ENCODE data around the gene APOL2.

Gene APOL2

GRCh38 chr22:36196254-36197064 lies 42.9 kb downstream of the APOL2 start:
- Histone ChIP-seq H3K9ac (no peak overlapping the region), H3K9me3 (ENCODE audit: control insufficient read depth, low read length) (no peaks in the 10 kb centered on the region), H3K4me1 (no peaks in the 10 kb centered on the region), H3K4me2 (ENCODE audit: low read length) (no peak overlapping the region), H3K4me3 (ENCODE audit: low read depth, low read length) (no peak overlapping the region), H3K79me2 (no peaks in the 10 kb centered on the region), H3K27ac (peak overlapping the region; percentile 11), H3K36me3 (ENCODE audit: control insufficient read depth, insufficient read depth, low read length) (no peaks in the 10 kb centered on the region), H3K27me3 (ENCODE audit: control insufficient read depth, insufficient read depth, low read length) (no peaks in the 10 kb centered on the region), H2AFZ (no peak overlapping the region)
- no peak for TF ChIP-seq CTCF (IDR thresholded peaks at IDR 0.05)

- H3K9me3 ChIP-seq (ENCODE audit: control insufficient read depth, low read length): no peaks in the 10 kb centered on the region
- H3K4me3 ChIP-seq (ENCODE audit: low read depth, low read length): no peak overlapping the region
- H2AFZ ChIP-seq: no peak overlapping the region
- H3K79me2 ChIP-seq: no peaks in the 10 kb centered on the region
- TF ChIP-seq CTCF (IDR thresholded peaks at IDR 0.05): peak; percentile 57
- no peaks in the 10 kb centered on the region for H3K4me1 ChIP-seq
- H3K27me3 ChIP-seq (ENCODE audit: control insufficient read depth, insufficient read depth, low read length): no peaks in the 10 kb centered on the region
- no peak overlapping the region for H3K9ac ChIP-seq
- H3K4me2 ChIP-seq (ENCODE audit: low read length): no peak overlapping the region
- H3K36me3 ChIP-seq (ENCODE audit: control insufficient read depth, insufficient read depth, low read length): no peaks in the 10 kb centered on the region
- no peak overlapping the region for H3K27ac ChIP-seq
These were observed 44.4 kb downstream of the APOL2 start for GRCh38 chr22:36194971-36195370.

GRCh38 chr22:36194385-36194784 lies 44.9 kb downstream of the APOL2 start:
- H3K9ac ChIP-seq: no peak overlapping the region
- no peaks in the 10 kb centered on the region for H3K79me2 ChIP-seq
- TF ChIP-seq CTCF (IDR thresholded peaks at IDR 0.05): no peak

GRCh38 chr22:36193577-36193976 lies 45.8 kb downstream of the APOL2 start:
- Histone ChIP-seq H3K79me2 (no peaks in the 10 kb centered on the region), H3K4me3 (ENCODE audit: low read depth, low read length) (no peak overlapping the region), H3K36me3 (ENCODE audit: control insufficient read depth, insufficient read depth, low read length) (no peaks in the 10 kb centered on the region), H3K4me1 (no peaks in the 10 kb centered on the region), H3K9me3 (ENCODE audit: control insufficient read depth, low read length) (no peaks in the 10 kb centered on the region), H2AFZ (no peak overlapping the region), H3K27me3 (ENCODE audit: control insufficient read depth, insufficient read depth, low read length) (no peaks in the 10 kb centered on the region), H3K4me2 (ENCODE audit: low read length) (no peak overlapping the region), H3K9ac (no peak overlapping the region), H3K27ac (no peak overlapping the region)
- TF ChIP-seq CTCF (IDR thresholded peaks at IDR 0.05): no peak

More at GRCh38 chr22:36194385-36194784, 44.9 kb downstream of the APOL2 start:
- H3K27me3 ChIP-seq (ENCODE audit: control insufficient read depth, insufficient read depth, low read length): no peaks in the 10 kb centered on the region
- no peak overlapping the region for H2AFZ ChIP-seq
- H3K36me3 ChIP-seq (ENCODE audit: control insufficient read depth, insufficient read depth, low read length): no peaks in the 10 kb centered on the region
- no peaks in the 10 kb centered on the region for H3K4me1 ChIP-seq
- no peak overlapping the region for H3K27ac ChIP-seq
- no peak overlapping the region for H3K4me3 ChIP-seq (ENCODE audit: low read depth, low read length)
- H3K9me3 ChIP-seq (ENCODE audit: control insufficient read depth, low read length): no peaks in the 10 kb centered on the region
- no peak overlapping the region for H3K4me2 ChIP-seq (ENCODE audit: low read length)

GRCh38 chr22:36193171-36193570 lies 46.2 kb downstream of the APOL2 start:
- Histone ChIP-seq H3K4me2 (ENCODE audit: low read length) (no peak overlapping the region), H3K36me3 (ENCODE audit: control insufficient read depth, insufficient read depth, low read length) (no peaks in the 10 kb centered on the region), H3K9ac (no peak overlapping the region), H3K9me3 (ENCODE audit: control insufficient read depth, low read length) (no peaks in the 10 kb centered on the region), H3K79me2 (no peaks in the 10 kb centered on the region), H3K4me3 (ENCODE audit: low read depth, low read length) (no peak overlapping the region), H3K27me3 (ENCODE audit: control insufficient read depth, insufficient read depth, low read length) (no peaks in the 10 kb centered on the region), H3K4me1 (no peaks in the 10 kb centered on the region), H3K27ac (no peak overlapping the region), H2AFZ (no peak overlapping the region)
- TF ChIP-seq CTCF (IDR thresholded peaks at IDR 0.05): no peak

All from parathyroid adenoma (tissue), 2 donors.